Activated CD8-positive, alpha-beta memory T cell treated with anti-CD3 and anti-CD28 coated beads for 1 hour (primary cell): Measurements from ENCODE around the gene XPR1.
"Not testable (repeated sequence)": the region's sequence is repeated elsewhere in the genome, so short reads cannot be mapped to it uniquely, and the experiment has no call there.

ENCODE experiments used
- DNase-seq, 2 donors: peaks; one replicate each; pipeline ENCODE4 v3.0.0-alpha.2; 2020; ENCODE audit warnings: low read depth in 1 of 2; ENCODE audit errors: extremely low read depth in 1 of 2

XPR1 gene

DNA sequence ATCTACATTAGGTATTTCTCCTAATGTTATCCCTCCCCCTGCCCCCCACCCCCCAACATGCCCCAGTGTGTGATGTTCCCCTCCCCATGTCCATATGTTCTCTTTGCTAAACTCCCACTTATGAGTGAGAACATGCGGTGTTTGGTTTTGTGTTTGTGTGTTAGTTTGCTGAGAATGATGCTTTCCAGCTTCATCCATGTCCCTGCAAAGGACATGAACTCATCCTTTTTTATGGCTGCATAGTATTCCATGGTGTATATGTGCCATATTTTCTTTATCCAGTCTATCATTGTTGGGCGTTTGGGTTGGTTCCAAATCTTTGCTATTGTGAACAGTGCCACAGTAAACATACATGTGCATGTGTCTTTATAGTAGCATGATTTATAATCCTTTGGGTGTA is 199.7 kb downstream of the XPR1 start:
- not testable (repeated sequence) for DNase-seq

GRCh38 chr1:180833180-180833579 is 201.4 kb downstream of the XPR1 start:
- DNase-seq = not testable (repeated sequence)

- DNase-seq = no peak
Observed at GRCh38 chr1:180836449-180836848, 204.6 kb downstream of the XPR1 start.

- no peak for DNase-seq
Observed at GRCh38 chr1:180837020-180837419, 205.2 kb downstream of the XPR1 start.

- no peak for DNase-seq
Observed at GRCh38 chr1:180838535-180838934, 206.7 kb downstream of the XPR1 start.

- no peak for DNase-seq
Observed at GRCh38 chr1:180839547-180839946, 207.7 kb downstream of the XPR1 start.

DNA sequence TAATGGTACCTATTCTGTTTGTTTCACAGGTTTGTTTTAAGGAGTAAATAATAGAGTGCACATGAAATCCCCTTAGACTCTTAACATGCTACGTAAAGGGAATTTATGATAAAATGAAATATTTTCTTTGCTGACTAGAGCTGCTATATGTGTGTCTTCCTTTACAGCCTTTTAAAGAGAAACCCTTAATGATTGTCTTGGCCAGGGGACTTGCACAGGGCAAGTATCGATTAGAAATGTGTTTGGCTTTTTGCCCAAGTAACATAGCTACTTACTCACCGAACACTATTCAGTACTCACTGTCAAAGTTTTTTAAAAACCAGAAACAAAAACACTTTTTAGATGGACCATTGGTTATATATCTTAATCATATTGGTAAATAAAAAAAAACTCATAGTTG is 209.6 kb downstream of the XPR1 start:
- DNase-seq = no peak

DNA sequence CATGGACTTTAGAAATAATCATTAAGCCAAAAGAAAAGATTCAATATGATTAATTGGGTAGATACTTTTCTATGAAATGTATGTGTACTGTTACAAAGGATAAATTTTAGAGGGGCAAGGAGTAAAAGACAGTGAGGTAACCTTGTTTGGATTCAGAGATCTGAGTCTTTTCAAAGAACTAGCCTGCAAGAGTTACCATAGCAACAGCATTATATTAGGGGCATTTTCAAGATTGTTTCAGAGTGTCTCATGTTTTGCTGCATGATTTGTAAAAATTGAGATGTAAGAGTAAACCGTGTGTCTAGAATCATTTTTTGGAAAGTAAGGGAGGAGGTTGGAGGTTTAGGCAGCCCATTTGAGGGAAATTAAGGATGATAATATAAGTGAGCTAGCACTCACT is 210.2 kb downstream of the XPR1 start:
- DNase-seq = no peak

- DNase-seq = no peak
Observed at GRCh38 chr1:180842491-180843275, 210.9 kb downstream of the XPR1 start.

DNA sequence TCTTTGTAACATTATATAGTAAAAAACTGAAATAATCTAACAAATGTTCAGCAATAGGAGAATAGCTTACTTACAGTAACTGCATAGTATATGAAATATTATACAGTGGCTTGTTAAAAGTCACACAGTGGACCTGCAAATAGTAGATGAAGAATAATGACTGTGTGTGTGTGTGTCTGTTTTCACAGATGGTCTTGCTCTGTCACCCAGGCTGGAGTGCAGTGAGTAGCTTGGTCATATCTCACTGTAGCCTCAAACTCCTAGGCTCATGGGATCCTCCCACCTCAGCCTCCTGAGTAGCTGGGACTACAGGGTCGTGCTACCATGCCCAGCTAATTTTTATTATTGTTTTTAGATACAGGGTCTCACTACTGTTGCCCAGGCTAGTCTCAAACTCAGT is 213.5 kb downstream of the XPR1 start:
- DNase-seq = no peak

- no peak for DNase-seq
Observed at GRCh38 chr1:180848191-180848590, 216.4 kb downstream of the XPR1 start.

GRCh38 chr1:180849031-180849775 is 217.4 kb downstream of the XPR1 start:
- DNase-seq = no peak

- no peak for DNase-seq
Observed at GRCh38 chr1:180851995-180852887, 220.4 kb downstream of the XPR1 start.

DNA sequence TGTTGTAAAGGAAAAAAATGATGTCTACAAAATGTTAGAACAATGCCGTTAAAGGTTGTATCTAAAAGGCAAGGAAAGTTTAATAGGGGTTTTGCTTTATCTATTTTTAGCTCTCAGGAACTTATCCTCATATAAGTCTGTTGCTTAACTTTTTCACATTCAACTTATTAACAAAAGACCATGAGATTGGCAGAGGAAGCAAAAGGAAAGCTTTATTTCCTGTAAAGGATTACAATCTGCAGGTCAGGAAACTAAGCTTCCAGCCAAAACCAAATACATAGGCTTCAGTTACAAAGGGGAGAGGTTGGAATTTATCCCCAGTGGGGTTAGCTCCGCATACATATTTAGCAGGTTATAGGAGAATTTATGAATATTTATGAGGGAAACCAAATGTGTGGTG is 222.2 kb downstream of the XPR1 start:
- DNase-seq = no peak

GRCh38 chr1:180854456-180854855 is 222.6 kb downstream of the XPR1 start:
- DNase-seq = no peak

DNA sequence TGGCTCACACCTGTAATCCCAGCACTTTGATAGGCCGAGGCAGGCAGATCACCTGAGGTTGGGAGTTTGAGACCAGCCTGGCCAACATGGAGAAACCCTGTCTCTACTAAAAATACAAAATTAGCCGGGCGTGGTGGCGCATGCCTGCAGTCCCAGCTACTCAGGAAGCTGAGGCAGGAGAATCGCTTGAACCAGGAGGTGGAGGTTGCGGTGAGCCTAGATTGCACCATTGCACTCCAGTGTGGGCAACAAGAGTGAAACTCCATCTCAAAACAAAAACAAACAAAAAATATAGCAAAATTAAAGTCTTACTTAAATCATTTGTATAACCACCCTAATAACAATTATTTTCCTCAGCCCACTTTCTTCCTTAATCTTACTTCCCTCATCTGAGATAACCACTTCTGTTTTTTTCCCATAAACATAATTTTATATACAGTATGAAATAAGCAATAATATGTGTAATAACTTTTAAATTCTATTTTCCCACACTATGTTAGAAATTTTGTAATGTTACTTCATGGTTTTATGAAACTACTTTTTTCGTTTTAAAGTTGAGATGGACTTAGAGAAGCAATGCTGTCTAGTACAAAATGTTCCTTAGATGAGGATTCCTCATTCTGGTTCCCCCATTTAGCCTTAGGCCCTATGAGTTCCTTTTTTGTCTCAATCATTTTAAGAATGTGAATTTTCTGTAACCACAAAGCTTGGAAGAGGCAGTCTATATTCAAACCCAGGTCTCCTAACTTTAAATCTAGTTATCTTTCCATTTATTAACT is 226.3 kb downstream of the XPR1 start:
- not testable (repeated sequence) for DNase-seq

- no peak for DNase-seq
Observed at GRCh38 chr1:180859306-180859705, 227.5 kb downstream of the XPR1 start.

DNA sequence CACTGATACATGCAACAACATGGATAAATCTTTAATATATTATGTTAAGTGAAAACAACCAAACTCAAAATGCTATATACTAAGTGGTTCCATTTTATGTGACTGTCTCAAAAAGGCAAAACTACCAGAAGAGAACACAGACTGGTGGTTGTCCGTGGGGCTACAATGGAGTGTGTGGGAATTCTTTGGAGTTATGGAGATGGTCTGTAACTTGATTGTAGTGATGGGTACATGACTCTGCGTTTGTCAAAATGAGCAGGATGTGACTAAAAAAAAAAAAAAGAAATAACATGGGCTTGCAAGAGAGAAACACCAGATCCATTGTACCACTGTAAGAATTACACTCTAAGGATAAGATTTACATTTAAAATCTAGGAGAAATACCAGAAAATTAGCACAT is 228.7 kb downstream of the XPR1 start:
- DNase-seq = no peak

DNA sequence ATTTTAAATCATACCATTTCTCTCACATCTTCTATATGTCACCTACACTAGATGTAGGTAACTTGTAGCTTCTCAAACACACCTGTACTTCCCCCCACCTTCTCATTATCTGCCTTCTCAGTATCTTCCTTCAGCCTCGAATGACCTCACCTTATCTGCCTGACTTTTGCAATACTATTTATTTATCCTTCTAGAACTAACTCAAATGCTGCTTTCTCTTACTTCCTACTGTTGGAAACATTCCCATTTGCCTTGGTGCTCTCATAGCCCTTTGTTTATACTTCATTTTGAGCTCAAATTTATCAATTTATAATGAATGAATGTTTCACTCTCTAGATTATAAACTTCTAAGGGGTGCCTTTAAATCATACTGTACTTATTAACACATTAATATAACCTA is 230.5 kb downstream of the XPR1 start:
- no peak for DNase-seq

DNA sequence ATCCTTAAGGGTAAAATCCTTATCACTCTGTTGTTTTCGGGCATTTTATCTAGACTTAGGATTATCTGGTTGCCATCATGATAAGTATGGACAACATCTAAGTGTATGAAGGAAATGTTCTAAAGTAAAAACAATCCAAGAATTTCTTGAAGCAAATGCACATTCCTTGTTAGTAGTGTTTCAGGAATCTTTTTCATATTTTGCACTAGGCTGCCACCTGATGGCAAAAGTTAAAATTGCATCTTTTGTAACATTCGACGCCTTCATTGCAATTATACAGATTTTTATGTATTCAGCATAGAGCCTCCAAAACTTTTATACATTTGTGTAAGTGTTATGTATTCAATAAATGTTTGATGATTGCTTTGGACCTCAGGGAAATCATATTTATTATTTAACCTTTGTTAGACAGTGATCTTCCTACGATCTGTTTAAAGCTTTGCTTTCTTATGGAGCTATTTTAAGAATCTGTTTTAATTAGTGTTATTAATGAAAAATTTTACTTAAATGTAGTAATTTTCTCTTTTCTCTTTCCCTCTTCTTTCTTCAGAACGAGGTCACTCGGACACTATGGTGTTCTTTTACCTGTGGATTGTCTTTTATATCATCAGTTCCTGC is 231.4 kb downstream of the XPR1 start:
- no peak for DNase-seq
